GM18505 (cell line): ENCODE data around the gene SEC22A.

ENCODE experiments used
- ATAC-seq: cut with Tn5 transposase; IDR thresholded peaks from one replicate; pipeline ENCODE4 v1.9.1; 2021; ENCODE audit not compliant: unreplicated experiment
- POLR2A ChIP-seq: IDR thresholded peaks from 4 replicates; pipeline ENCODE4 v1.6.1; 2011; ENCODE audit warnings: borderline replicate concordance; ENCODE audit not compliant: insufficient read depth, insufficient read length; ENCODE audit errors: extremely low read depth

SEC22A gene, protein sequence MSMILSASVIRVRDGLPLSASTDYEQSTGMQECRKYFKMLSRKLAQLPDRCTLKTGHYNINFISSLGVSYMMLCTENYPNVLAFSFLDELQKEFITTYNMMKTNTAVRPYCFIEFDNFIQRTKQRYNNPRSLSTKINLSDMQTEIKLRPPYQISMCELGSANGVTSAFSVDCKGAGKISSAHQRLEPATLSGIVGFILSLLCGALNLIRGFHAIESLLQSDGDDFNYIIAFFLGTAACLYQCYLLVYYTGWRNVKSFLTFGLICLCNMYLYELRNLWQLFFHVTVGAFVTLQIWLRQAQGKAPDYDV

DNA sequence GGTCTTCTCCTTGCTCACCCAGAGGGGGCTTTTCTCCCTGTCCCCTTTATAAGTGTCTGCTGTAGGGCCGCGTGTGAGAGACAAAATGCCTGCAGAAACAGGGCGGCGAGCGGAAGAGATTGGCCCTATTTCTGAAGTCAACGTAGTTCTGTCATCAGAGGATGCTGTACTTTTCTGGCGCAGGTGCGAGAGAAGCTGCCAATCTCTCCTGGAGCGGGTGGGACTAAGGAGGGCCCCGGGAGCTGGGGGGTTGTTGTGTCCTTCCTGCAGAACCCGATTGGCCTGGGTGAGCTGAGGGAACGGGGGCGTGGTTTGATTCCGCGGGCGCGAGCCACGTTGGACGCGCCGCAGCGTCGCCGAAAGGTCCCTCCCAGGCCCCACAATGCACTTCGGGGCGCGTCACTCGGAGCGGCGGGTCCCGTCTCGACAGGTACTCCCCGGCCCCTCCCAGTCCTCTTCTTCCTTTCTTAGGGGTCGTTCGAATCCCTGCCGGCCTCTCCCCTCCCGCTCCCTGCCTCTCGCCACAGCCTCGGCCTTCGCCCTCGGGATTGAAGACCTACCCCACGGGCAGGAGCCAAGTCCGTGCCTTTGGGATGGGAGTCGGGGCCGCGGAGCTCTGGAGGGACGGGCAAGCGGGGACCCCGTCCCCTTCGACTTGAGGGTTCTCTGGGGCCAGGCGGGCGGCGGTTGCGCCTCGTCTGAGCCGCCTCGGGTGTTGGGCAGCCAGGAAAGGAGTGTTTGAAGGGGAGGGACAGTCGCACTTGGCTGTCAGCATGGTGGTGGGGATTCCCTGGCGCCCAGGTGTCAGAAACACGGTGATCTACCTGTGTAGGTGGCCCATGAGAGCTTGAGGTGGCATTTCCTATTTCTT is at the start of gene SEC22A:
Gene SEC22A (plus strand): TSS at position 387 of the 871 bp plus-strand sequence. CDS start 7,275 bp downstream, outside the sequence.
- peak; percentile 96 for ATAC-seq

DNA sequence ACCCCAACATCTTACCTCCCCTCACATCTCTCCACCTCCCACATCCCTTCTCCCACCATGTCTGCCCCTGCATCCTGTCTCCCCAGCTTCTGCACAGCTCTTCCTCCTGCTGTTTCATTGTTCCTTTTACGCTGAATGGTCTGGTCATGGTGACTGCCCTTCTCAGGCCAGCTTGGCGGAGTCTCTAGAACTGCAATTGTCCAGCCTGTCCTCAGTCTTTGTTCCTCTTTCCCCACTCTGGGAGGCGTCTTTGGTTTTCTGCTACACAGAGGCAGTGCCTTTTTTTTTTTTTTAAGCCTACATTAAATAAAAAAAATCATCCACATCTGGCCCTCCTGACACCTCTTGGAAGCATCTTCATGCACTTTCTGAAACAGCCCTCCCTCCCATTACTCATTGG is 49.1 kb upstream of the SEC22A start:
- no peak for TF ChIP-seq POLR2A
- ATAC-seq = peak; percentile 45

More for the DNA sequence above, at the start of gene SEC22A:
- peak; percentile 86 for TF ChIP-seq POLR2A

DNA sequence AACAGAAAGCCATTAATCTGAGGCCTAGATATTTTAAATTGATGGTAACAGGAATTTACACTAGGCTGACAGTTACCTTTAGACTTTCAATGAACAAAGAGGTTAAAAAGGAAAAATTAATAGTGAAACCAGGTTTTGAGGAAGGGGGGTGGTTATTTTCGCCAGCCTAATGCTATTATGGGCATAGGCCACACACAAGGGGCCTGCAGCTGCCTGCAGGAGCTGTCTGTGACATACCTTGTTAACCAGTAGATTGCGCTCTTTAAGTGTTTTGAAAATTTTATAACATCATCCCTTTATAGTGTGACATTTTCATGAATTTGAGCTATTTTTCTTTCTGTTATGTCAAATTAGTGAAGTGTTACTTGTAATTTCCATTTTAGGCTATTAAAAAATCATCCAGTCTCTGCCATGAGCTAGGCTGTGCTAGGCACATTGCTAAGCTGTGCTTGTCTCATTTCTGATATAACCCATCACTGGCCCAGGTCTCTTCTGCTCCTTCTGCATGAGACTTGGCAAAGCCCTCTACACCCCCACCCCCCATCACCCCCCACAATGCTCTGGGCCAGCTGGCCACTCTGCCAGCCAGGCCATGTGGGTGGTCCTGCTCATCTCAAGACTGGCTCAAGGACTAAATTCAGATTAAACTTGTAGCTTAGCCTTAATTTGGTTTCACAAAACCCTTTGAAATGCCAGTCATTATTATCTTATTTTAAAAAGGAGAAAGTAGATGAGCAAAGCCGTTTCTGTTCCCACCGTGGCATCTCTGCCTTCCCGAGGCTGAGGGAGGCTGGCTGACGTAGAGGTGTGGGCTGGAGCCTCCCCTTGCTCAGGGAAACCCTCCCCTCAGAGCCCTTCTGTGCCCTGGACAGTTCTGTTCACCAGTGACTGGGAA is 48.4 kb upstream of the SEC22A start:
- no peak for TF ChIP-seq POLR2A
- peak; percentile 69 for ATAC-seq

DNA sequence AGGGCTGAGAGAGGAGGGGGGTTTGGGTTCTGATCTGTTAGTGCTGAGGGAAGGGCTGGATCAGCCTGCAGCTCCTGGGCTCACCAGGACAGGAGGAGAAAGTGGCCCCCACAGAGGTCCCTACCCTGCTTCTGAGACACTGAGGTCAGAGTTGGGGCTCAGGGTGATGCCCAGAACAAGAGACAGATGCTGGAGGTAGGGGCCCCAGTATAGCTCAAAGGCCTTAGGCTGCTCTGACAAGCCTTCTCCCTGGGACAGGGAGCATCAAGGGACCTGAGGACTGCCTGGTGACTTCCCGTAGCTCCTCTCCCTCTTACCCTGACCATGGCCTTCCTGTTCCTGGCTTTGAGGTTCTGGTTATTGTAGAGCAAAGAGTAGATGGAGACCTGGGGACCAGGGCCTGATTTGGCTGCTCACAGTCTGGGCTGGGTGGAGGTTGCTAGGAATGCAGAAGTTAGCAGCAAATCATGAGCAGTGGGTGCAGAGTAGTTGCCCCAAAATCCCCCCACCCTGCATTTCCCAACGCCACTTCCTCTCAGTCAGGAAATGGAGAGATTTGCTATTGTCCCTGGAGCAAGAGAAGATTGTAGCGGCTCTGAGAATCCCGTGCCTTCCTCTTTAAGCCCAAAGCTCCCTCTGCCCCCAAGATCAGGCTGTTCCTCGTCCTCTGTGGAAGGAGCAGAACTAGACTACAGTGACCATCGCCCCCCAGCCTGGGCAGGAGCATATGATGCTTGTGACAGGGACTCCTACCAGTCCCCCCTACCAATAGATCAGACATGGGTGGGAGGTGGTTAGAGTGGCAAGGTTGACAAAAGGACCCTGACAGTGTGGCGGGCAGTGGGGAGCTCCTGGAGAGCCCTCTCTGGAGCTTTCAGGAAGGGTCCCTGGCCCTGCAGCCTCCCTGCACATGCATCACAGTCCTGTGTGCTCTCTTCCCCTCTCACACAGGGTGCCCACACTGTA is 47.4 kb upstream of the SEC22A start:
- no peak for TF ChIP-seq POLR2A
- no peak for ATAC-seq

DNA sequence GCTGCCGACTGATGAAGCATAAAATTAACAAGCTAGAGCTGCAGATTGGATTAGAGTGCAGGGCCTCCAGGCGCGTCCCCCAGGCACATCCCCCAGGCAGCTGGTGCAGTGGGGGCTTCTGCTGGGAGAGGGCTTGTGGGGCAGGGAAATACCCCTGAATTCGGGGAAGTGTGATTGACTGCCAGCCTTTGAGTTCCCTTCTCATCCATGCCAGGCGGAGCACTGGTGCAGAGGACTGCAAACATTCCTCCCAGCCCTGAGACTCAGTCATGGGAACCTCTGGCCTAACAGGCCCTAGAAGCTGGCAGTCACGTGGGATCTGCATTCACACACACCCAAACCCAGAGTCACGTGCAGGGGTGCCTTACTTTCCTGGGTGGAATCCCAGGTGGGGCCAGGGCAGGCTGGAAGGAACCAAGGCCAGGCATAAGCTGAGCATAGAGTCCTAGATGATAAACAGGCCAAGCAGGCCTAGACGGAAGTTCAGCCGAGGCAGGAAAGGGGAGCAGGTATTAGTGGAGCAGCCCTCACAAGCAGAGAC is 46.2 kb upstream of the SEC22A start:
- TF ChIP-seq POLR2A = no peak

DNA sequence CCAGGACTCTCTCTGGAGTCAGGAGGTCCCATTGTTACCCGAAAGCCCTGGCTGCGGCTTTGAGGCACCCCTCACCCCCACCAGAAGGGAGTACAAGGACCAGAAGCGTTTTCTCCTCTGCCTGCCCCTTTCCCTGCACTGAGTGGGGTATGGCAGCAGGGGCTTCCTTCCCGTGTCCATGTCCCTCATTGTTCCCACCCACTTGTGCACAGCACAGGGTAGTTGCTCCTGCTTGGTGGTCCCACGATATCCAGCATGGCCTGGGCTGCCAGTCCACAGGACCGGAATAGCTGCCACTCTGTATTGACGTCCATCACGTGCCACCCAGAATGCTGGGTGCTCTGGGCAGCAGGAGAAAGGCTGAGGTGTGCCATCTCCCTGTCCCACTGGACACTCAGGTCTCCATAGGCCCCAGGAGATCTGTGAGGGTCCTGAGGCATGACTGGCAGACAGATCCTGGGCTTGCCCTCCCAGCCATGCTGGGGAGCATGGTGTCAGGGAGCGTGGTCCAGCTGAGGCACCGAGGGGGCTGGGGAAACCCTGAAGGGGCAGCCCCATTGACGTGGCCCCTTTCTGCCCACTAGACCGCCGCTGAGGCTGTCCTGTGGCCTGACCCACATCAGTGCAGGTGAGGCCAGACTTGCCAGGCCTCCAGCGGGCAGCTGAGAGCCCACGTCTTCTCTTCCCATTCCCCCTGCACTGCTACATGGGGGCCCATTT is 45.3 kb upstream of the SEC22A start:
- ATAC-seq = no peak
- TF ChIP-seq POLR2A = no peak

More for the DNA sequence above, 46.2 kb upstream of the SEC22A start:
- no peak for ATAC-seq

DNA sequence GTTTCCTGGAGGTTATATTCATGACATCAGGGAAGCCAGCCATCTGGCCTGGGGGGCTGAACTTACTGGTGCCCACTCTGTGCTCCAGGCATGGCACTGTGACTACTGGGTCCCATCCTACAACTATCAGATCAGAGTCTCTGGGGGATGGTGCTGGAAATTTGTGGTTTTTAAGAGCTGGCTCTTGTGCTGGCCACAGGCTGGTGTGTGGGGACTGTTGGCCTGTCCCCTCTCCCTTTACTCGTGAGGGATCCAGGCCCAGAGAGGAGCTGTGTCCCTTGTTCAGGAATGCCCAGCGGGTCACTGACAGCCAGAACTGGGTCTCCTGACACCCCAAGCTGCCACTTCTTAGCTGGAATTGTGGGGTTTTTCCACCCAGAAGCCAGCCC is 44.5 kb upstream of the SEC22A start:
- no peak for ATAC-seq
- TF ChIP-seq POLR2A = no peak

DNA sequence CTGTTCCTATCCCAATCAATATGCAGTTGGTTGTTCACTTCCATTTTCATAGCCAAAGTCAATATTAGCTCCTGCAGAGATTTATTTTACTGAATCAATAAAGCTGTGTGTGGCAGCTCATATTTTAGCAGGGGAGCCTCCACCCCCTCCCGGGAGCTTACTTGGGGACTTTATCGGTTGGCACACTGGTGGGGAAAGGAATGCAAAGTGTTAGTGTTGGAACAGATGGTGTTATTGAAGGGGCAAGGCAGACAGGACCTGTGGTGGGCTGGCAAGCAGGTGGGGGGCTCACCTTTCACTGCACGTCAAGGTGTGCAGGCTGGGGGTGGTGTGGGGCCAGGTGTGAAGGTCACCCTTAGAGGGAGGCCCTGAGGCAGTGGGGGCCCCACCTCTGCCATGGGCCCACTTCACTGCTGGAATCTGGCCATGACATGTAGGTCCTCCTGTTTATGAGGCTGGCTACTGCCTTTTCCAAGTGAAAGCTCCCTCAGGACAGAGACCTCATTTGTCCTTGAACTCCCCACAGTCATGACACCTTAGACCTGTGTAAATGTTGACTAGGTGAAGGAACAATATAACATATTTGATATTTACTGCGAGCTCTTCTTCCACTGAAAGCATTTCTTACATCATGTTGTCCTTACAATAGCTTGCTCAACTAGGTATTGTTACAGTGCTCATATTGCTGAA is 44.0 kb upstream of the SEC22A start:
- no peak for ATAC-seq
- no peak for TF ChIP-seq POLR2A

DNA sequence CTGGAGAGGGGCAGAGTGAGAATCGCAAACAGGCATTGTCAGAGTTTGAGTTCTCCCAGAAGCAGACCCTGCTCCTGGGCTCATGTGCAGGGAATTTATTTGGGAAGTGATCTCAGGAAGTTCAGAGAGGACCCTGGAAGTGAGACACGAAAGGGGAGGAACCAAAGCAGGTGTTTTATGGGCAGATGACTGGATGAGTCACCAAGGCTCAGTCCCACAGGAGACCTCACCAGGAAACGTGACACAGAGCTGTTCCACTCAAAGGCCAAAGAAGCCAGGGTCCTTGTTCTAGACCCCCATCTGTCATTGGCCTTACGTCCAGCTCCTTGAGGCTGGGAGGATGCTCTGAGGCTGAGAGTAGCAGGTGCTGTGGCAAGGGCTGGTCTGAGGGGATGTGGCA is 43.4 kb upstream of the SEC22A start:
- no peak for ATAC-seq
- no peak for TF ChIP-seq POLR2A

DNA sequence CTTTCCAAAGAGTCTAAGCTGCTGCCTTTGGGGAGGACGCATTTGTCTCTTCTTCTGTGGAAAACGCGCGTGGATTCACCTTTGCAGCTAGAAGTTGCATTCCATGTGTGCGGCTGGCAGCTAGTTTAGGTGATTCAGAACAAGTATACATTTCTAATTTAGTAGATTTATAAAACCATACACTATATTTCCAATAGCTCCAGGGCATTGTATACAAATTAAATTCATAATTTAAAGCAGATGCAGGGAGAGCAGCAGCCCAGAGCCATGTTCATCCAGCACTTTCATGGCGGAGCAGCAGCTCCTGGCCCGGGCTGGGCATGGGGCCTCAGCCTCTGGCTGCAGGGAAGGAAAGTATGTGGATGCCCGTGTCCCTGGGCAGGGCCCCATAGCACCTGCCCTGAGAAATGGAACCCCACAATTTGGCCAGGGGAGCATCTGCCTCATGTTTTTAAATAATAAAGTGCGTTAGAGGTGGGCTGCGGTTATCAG is 42.8 kb upstream of the SEC22A start:
- ATAC-seq = no peak
- no peak for TF ChIP-seq POLR2A
